ENCODE data around the gene UVRAG.

UVRAG gene

DNA sequence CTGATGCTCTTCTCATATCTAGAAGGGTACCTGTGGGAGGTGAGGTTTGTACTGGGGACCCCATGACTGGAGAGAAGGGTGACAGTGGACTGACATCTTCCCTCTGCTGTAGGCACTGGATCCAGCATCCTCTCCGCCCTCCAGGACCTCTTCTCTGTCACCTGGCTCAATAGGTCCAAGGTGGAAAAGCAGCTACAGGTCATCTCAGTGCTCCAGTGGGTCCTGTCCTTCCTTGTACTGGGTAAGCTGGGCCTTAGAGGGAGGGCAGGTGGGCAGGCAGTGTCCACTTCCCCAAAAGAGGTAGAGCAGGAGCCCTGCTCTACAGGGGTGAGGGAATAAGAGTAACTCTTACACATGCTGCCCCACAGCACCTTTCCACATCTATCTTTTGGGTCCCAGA is 30.5 kb upstream of the UVRAG start:
- DNase-seq, result no peak

DNA sequence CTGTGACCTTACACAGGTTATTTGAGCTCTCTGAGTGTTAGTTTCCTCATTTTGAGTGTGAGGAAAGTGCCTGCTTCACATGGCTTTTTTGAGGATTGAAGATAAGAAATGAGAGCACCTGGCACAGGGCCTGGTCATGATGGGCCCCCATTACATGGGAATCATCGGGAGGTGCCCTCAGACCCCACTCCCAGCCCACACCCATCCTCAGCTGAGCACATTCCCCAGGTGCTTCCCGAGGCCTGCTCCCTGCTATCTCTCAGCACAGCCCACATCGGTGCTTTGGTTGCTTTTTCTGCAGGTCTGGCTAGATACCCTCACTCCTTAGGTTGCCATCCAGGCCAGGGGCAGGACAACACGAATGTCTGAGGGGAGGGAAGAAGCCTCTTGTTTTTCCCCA is 29.8 kb upstream of the UVRAG start:
- no peak for DNase-seq

DNA sequence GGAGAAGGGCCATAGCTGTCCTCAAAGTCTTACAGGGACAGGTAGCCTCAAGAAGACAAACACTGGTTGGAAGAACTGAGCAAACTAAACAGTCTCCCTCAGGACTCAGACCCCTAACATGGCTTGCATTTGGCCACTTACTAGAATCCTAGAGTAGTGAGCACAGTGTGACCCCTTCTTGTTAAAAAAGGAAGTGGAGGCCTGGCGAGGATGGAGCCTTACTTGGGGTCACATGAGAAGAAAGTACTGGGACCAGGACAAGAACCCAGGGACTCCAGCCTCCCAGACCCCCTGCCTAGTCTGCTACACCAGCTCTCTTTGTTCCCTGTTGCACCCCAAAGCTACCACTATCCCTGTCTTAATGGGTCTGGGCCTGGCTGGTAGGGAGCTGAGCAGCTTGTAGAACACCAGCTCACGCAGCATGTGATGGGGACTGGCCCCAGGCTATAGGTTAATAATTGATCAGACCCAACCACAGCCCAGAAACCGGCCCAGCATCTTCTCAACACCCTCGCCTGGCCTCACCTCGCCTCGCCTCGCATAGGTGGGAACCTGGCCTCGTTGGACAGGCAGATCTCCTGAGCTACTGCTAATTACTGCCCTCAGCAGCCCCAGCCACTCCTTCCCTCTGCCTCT is 28.8 kb upstream of the UVRAG start:
- no peak for DNase-seq

GRCh38 chr11:75789521-75789920 is 25.5 kb upstream of the UVRAG start:
- no peak for DNase-seq

GRCh38 chr11:75790986-75791385 is 24.0 kb upstream of the UVRAG start:
- DNase-seq, result no peak

- no peak for DNase-seq
These were observed 22.8 kb upstream of the UVRAG start for GRCh38 chr11:75792127-75792731.

- no peak for DNase-seq
These were observed 21.8 kb upstream of the UVRAG start for GRCh38 chr11:75792997-75793800.

DNA sequence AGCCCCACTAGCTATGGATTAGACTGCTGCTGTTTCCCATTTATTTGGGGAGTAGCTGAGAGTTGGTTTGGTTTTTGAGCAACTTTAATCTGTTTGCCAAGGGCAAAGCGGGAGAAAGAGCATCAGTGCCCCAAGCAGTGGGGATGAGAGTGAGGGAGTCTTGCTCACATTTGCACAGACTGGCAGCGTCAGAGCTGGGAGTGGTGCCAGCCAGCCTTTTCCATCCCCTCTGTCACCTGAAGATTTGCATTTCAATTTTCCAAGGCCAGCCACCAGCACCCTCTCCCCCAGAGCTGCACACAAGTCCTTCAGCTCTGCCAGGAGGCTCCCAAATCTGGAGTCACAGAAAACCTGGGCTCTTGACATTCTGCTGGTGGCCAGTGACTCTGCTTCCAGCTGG is 21.0 kb upstream of the UVRAG start:
- no peak for DNase-seq

DNA sequence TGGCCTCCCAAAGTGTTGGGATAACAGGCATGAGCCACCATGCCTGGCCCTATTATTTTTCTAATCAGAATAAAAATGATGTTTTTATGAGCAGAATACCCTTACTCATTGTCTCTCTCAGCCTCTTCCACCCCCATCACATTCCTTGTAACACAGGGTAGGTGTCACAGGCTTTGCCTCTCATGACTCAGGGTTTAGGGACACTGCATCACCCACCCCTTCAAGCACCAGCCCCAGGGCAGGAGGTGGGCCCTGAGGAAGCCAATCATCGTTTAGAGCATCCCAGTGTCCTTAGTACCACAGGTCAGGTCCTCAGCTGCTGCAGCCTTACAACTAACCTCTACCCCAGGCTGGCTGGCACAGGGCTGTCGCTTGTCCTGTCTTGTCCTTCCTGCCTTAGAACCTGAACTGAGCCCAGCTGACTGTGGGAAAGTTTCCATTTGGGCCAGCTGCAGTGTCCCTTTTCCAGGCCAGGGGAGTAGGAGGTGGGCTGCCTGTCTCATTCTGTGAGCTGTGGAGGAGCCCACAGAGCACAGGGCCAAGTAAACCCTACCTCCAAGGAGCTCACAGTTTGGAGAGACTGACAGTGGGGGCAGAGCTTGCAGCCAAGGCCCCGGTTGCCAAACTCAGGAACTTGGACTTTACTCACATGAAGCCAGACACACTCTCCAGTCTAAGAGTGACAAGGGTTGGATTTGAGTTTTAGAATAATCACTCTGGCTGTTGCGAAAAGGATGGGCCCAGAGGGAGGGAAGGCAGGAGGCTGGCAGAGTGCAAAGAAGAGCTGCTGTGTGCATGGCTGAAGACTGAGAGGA is 19.5 kb upstream of the UVRAG start:
- DNase-seq, result no peak

DNA sequence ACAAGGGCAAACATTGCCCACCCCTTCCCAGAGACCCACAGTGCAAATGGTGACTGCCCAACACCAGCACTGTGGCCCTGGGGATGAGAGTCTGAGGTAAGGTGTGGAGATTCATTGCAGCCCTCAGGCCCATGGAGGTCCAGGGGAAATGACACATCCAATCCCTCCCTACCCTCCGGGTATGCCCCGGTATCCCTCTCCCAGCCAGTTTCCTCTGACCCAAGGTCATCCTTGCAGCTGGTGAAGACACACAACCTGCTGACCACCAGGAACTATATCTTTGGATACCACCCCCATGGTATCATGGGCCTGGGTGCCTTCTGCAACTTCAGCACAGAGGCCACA is 18.9 kb upstream of the UVRAG start:
- DNase-seq, result no peak

DNA sequence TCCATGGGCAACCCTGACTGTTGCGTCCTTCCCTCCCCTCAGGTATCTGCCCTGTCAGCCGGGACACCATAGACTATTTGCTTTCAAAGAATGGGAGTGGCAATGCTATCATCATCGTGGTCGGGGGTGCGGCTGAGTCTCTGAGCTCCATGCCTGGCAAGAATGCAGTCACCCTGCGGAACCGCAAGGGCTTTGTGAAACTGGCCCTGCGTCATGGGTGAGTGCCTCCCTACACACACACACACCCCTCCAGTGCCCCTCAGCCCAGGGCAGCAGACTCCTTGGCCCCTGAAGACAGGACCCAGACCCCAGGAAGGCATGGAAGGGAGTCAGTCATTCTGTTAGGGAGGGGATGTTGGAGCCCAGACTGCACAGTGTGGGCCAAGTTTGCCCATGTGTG is 17.9 kb upstream of the UVRAG start:
- no peak for DNase-seq

- no peak for DNase-seq
These were observed 17.2 kb upstream of the UVRAG start for GRCh38 chr11:75797792-75798191.

DNA sequence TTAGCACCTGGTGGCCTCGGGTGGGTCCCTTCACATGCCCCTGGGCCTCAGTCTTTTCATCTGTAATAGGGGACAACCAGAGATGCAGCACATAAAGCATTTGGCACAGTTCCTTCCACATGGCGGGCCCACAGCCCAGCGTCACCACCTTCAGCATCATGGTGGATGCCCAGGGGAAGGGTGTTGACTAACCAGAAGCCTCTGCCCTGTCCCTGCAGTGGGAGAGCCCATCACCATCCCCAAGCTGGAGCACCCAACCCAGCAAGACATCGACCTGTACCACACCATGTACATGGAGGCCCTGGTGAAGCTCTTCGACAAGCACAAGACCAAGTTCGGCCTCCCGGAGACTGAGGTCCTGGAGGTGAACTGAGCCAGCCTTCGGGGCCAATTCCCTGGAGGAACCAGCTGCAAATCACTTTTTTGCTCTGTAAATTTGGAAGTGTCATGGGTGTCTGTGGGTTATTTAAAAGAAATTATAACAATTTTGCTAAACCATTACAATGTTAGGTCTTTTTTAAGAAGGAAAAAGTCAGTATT is 14.8 kb upstream of the UVRAG start:
- no peak for DNase-seq

DNA sequence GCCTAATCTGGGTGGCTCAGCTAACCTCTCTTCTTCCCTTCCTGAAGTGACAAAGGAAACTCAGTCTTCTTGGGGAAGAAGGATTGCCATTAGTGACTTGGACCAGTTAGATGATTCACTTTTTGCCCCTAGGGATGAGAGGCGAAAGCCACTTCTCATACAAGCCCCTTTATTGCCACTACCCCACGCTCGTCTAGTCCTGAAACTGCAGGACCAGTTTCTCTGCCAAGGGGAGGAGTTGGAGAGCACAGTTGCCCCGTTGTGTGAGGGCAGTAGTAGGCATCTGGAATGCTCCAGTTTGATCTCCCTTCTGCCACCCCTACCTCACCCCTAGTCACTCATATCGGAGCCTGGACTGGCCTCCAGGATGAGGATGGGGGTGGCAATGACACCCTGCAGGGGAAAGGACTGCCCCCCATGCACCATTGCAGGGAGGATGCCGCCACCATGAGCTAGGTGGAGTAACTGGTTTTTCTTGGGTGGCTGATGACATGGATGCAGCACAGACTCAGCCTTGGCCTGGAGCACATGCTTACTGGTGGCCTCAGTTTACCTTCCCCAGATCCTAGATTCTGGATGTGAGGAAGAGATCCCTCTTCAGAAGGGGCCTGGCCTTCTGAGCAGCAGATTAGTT is 14.2 kb upstream of the UVRAG start:
- no peak for DNase-seq

GRCh38 chr11:75801362-75802020 is 13.5 kb upstream of the UVRAG start:
- no peak for DNase-seq

- no peak for DNase-seq
These were observed 12.7 kb upstream of the UVRAG start for GRCh38 chr11:75802021-75802912.

GRCh38 chr11:75802913-75803820 is 11.8 kb upstream of the UVRAG start:
- DNase-seq, result peak; percentile 78

DNA sequence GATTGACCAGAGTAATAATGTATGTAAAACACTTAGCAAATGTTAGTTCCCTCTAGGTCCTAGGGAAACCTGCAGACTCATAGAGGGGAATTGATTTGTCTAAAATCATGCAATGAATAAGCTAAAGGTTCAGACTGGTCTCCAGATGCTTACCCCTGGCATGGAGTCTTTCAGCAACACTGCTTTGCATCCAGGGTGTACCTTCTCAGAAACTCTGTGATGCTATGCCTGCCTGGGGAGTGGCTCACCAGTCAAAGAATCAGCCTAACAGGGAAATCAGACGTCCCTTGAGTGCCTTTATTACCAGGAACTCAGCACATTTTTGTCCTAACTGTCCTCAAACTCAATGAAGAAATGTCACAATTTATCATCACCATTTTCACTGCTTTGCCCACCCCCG is 5.9 kb upstream of the UVRAG start:
- DNase-seq, result no peak

DNA sequence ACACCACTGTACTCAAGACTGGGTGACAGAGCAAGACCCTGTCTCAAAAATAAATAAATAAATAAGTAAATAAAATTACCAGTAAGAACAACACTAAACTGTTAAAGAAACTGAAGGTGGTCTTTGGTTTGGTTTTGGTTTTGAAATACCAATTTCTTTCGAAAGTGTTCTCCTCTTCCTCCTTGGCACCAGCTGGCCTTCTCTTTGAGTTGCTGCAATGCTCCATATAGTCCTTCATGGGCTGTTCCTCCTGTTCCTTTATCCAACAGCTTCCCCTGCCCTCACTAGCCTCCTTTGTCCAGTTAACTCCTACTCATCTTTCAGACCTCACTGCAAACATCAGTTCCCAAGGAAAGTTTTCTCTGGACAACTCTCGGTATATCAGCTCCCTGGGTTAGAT is 5.0 kb upstream of the UVRAG start:
- DNase-seq, result no peak
